Smooth muscle cell (in vitro differentiated cells): ENCODE data around the gene TRAF5. TPM values are rescaled to one million over a fixed set of nuclear protein-coding genes. Genes with fewer than 3 reads are reported as not detected.

Experiments used
- DNase-seq: peaks from one replicate; lab custom pipeline; 2025; ENCODE audit not compliant: unreplicated experiment; lab: John Stamatoyannopoulos, UW
- H2AFZ ChIP-seq: fragments of 200-600 bp; sonication (generic); 2 replicates; pipeline ENCODE4 v1.6.0; 2016; ENCODE audit warnings: antibody characterized with exemption, low read depth, mild to moderate bottlenecking
- H3F3A ChIP-seq: fragments of 200-600 bp; sonication (generic); 2 replicates; pipeline ENCODE4 v1.6.0; 2017; ENCODE audit warnings: antibody characterized with exemption, low read depth
- H3K27ac ChIP-seq: fragments of 200-600 bp; sonication (generic); 2 replicates; pipeline ENCODE4 v1.5.1; 2016; ENCODE audit warnings: low read depth, mild to moderate bottlenecking
- H3K27me3 ChIP-seq: fragments of 200-600 bp; sonication (generic); 2 replicates; pipeline ENCODE4 v1.6.1; 2016; ENCODE audit warnings: low read depth, mild to moderate bottlenecking
- H3K36me3 ChIP-seq: fragments of 200-600 bp; sonication (generic); 2 replicates; pipeline ENCODE4 v1.5.1; 2016; ENCODE audit warnings: low read depth
- H3K4me1 ChIP-seq: fragments of 200-600 bp; sonication (generic); 2 replicates; pipeline ENCODE4 v1.5.1; 2016; ENCODE audit warnings: low read depth
- H3K4me2 ChIP-seq: fragments of 200-600 bp; sonication (generic); 2 replicates; pipeline ENCODE4 v1.6.0; 2016; ENCODE audit warnings: mild to moderate bottlenecking
- H3K4me3 ChIP-seq: fragments of 200-600 bp; sonication (generic); 2 replicates; pipeline ENCODE4 v1.5.1; 2016; ENCODE audit warnings: mild to moderate bottlenecking
- H3K79me2 ChIP-seq: fragments of 200-600 bp; sonication (generic); 2 replicates; pipeline ENCODE4 v1.6.0; 2016; ENCODE audit warnings: low read depth, mild to moderate bottlenecking
- H3K9ac ChIP-seq: fragments of 200-600 bp; sonication (generic); 2 replicates; pipeline ENCODE4 v1.6.0; 2016; ENCODE audit warnings: low read depth
- H3K9me3 ChIP-seq: fragments of 200-600 bp; sonication (generic); replicated peaks from 2 replicates; pipeline ENCODE4 v1.5.1; 2016; ENCODE audit warnings: low read depth
- H4K20me1 ChIP-seq: fragments of 200-600 bp; sonication (generic); 2 replicates; pipeline ENCODE4 v1.6.0; 2016; ENCODE audit warnings: low read depth
- CTCF ChIP-seq: fragments of 200-600 bp; sonication (generic); IDR thresholded peaks from 2 replicates; pipeline ENCODE4 v1.5.1; 2017; ENCODE audit warnings: borderline replicate concordance, mild to moderate bottlenecking, antibody characterized with exemption; ENCODE audit not compliant: insufficient read depth, poor library complexity, severe bottlenecking
- WGBS: methylation state at CpG from one replicate; pipeline ENCODE4 v1.1.7; 2016; ENCODE audit warnings: low lambda C conversion rate; 5-methylcytosine and 5-hydroxymethylcytosine counted together
- polyA plus RNA-seq: library from polyadenylated mRNA; unstranded; fragments of >200 nt; fragmentation: Nextera tagmentation; extraction: Ambion mirVana; gene quantifications from 2 replicates; pipeline ENCODE4 v1.2.1, GENCODE V29; 2016
- total RNA-seq: library from RNA; depleted of rRNA; stranded (reverse); fragments of >200 nt; gene quantifications from 2 replicates; pipeline ENCODE4 v1.2.3, GENCODE V29; 2014

The TRAF5 gene
- total and polyA plus RNA-seq, 2 experiments from 2014 or later, result 6.1 to 15.0 TPM

GRCh38 chr1:211353562-211354212 is 27.1 kb downstream of the TRAF5 start:
- 56% methylated on average over 1 of the region's 1 CpG for WGBS
- H2AFZ ChIP-seq, result no peak overlapping the region
- no peaks in the 10 kb centered on the region for H3K27me3 ChIP-seq
- peaks cover 41% of the 10 kb centered on the region for H4K20me1 ChIP-seq
- no peaks in the 10 kb centered on the region for H3K9me3 ChIP-seq
- DNase-seq, result no peak
- H3K36me3 ChIP-seq, result no peaks in the 10 kb centered on the region
- peaks cover 44% of the 10 kb centered on the region for H3K79me2 ChIP-seq
- H3K4me2 ChIP-seq, result no peak overlapping the region
- H3K4me1 ChIP-seq, result no peaks in the 10 kb centered on the region
- H3K4me3 ChIP-seq, result no peak overlapping the region
- no peak overlapping the region for H3K9ac ChIP-seq
- no peak for TF ChIP-seq CTCF
- H3F3A ChIP-seq, result no peaks in the 10 kb centered on the region
- no peak overlapping the region for H3K27ac ChIP-seq

- Histone ChIP-seq H3K27me3 (no peaks in the 10 kb centered on the region), H3K4me3 (no peak overlapping the region), H3F3A (no peaks in the 10 kb centered on the region), H3K4me1 (no peaks in the 10 kb centered on the region), H2AFZ (no peak overlapping the region), H3K79me2 (peaks cover 30% of the 10 kb centered on the region), H3K36me3 (no peaks in the 10 kb centered on the region), H3K4me2 (no peak overlapping the region), H4K20me1 (peaks cover 34% of the 10 kb centered on the region), H3K9ac (no peak overlapping the region), H3K27ac (no peak overlapping the region), H3K9me3 (no peaks in the 10 kb centered on the region)
- no peak for DNase-seq
- 98% methylated on average over 4 of the region's 4 CpGs for WGBS
- no peak for TF ChIP-seq CTCF
These were observed 29.2 kb downstream of the TRAF5 start for GRCh38 chr1:211355873-211356272.

- H2AFZ ChIP-seq, result no peak overlapping the region
- no peak overlapping the region for H3K4me2 ChIP-seq
- TF ChIP-seq CTCF, result no peak
- peaks cover 34% of the 10 kb centered on the region for H4K20me1 ChIP-seq
- peaks cover 22% of the 10 kb centered on the region for H3K79me2 ChIP-seq
- no peak overlapping the region for H3K9ac ChIP-seq
- peaks cover 4% of the 10 kb centered on the region for H3K36me3 ChIP-seq
- no peaks in the 10 kb centered on the region for H3K4me1 ChIP-seq
- H3K4me3 ChIP-seq, result no peak overlapping the region
- H3K27ac ChIP-seq, result no peak overlapping the region
- H3K9me3 ChIP-seq, result no peaks in the 10 kb centered on the region
- WGBS, result 58% methylated on average over 5 of the region's 5 CpGs
- H3F3A ChIP-seq, result no peaks in the 10 kb centered on the region
- H3K27me3 ChIP-seq, result no peaks in the 10 kb centered on the region
- no peak for DNase-seq
These were observed 30.2 kb downstream of the TRAF5 start for GRCh38 chr1:211356723-211357407.
